PC-3 (cell line): ENCODE results near the gene SERAC1.

Experiments
- EZH2 ChIP-seq: fragments of 300-600 bp; sonication (generic); IDR thresholded peaks from one replicate; pipeline ENCODE4 v1.6.1; 2017; ENCODE audit warnings: antibody characterized with exemption, mild to moderate bottlenecking, low read length; ENCODE audit not compliant: unreplicated experiment
- EZH2phosphoT487 ChIP-seq: fragments of 300-600 bp; sonication (generic); IDR thresholded peaks from 2 replicates; pipeline ENCODE4 v1.6.1; 2018; ENCODE audit warnings: mild to moderate bottlenecking, antibody characterized with exemption, low read length, borderline replicate concordance
- TF ChIP-seq, protein P1 (sequence below): fragments of 300-600 bp; sonication (generic); conservative IDR thresholded peaks from 2 replicates; pipeline ENCODE4 v1.5.1; 2017; ENCODE audit warnings: antibody characterized with exemption, low read depth, mild to moderate bottlenecking, low read length

DNA sequence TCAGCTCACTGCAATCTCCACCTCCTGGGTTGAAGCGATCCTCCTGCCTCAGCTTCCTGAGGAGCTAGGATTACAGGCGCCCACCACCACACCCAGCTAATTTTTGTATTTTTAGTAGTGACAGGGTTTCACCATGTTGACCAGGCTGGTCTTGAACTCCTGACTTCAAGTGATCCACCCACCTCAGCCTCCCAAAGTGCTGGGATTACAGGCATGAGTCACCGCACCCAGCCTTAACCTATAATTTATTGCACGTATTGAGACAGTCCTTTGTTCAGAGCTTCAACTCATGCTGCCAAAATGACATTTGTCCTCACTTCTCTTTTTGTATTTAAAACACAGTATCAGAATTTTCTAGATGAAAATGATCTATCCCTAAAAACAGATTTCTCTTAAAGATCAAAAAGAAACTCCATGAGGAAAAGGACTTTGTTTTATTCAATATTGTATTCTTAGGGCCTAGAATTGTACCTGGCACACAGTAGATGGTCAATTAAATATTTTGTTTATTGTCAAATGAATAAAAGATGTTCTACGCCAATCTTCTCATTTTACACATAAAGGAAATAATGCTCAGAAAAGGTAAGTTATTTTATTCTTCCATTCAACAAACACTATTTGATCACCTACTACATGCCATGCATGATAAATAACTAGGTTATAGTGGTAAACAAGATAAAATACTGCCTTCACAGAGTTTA, 10.8 kb downstream of the SERAC1 start:
- TF ChIP-seq EZH2, result no peak
- TF ChIP-seq, protein P1, sequence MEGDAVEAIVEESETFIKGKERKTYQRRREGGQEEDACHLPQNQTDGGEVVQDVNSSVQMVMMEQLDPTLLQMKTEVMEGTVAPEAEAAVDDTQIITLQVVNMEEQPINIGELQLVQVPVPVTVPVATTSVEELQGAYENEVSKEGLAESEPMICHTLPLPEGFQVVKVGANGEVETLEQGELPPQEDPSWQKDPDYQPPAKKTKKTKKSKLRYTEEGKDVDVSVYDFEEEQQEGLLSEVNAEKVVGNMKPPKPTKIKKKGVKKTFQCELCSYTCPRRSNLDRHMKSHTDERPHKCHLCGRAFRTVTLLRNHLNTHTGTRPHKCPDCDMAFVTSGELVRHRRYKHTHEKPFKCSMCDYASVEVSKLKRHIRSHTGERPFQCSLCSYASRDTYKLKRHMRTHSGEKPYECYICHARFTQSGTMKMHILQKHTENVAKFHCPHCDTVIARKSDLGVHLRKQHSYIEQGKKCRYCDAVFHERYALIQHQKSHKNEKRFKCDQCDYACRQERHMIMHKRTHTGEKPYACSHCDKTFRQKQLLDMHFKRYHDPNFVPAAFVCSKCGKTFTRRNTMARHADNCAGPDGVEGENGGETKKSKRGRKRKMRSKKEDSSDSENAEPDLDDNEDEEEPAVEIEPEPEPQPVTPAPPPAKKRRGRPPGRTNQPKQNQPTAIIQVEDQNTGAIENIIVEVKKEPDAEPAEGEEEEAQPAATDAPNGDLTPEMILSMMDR, result no peak
- TF ChIP-seq EZH2phosphoT487, result no peak
